IPS DF 19.7 (cell line): ENCODE data around the gene MAML2.
"Not testable (repeated sequence)": the region's sequence is repeated elsewhere in the genome, so short reads cannot be mapped to it uniquely, and the experiment has no call there.

Experiments used
- DNase-seq: peaks from one replicate; pipeline ENCODE4 v3.0.0-alpha.2; 2013; ENCODE audit warnings: low read depth, low spot score

Gene MAML2

GRCh38 chr11:96293109-96293508 lies 49.9 kb downstream of the MAML2 start:
- no peak for DNase-seq

GRCh38 chr11:96292291-96293010 lies 50.5 kb downstream of the MAML2 start:
- DNase-seq: no peak

- no peak for DNase-seq
These were observed 52.4 kb downstream of the MAML2 start for GRCh38 chr11:96290631-96291030.

GRCh38 chr11:96290031-96290430 lies 53.0 kb downstream of the MAML2 start:
- no peak for DNase-seq

- DNase-seq: no peak
These were observed 54.1 kb downstream of the MAML2 start for GRCh38 chr11:96288915-96289314.

- no peak for DNase-seq
These were observed 55.1 kb downstream of the MAML2 start for GRCh38 chr11:96287822-96288439.

- not testable (repeated sequence) for DNase-seq
These were observed 57.0 kb downstream of the MAML2 start for GRCh38 chr11:96285985-96286384.

- no peak for DNase-seq
These were observed 58.1 kb downstream of the MAML2 start for GRCh38 chr11:96284917-96285316.

- DNase-seq: no peak
These were observed 58.6 kb downstream of the MAML2 start for GRCh38 chr11:96284401-96284800.

- no peak for DNase-seq
These were observed 60.3 kb downstream of the MAML2 start for GRCh38 chr11:96282625-96283220.

- DNase-seq: no peak
These were observed 62.6 kb downstream of the MAML2 start for GRCh38 chr11:96280444-96280843.

GRCh38 chr11:96279896-96280290 lies 63.1 kb downstream of the MAML2 start:
- DNase-seq: no peak

GRCh38 chr11:96279018-96279895 lies 63.7 kb downstream of the MAML2 start:
- no peak for DNase-seq

GRCh38 chr11:96278039-96278897 lies 64.7 kb downstream of the MAML2 start:
- DNase-seq: no peak

- DNase-seq: no peak
These were observed 65.3 kb downstream of the MAML2 start for GRCh38 chr11:96277696-96278038.

- no peak for DNase-seq
These were observed 66.2 kb downstream of the MAML2 start for GRCh38 chr11:96276836-96277235.

- DNase-seq: no peak
These were observed 67.0 kb downstream of the MAML2 start for GRCh38 chr11:96275801-96276594.

GRCh38 chr11:96273507-96273906 lies 69.5 kb downstream of the MAML2 start:
- DNase-seq: no peak

GRCh38 chr11:96272529-96273222 lies 70.3 kb downstream of the MAML2 start:
- no peak for DNase-seq

- DNase-seq: no peak
These were observed 71.2 kb downstream of the MAML2 start for GRCh38 chr11:96271777-96272176.
